SK-N-SH treated with all-trans-retinoic acid at 6 μM for 48 hours (cell line): ENCODE results near the gene PDC.
A peak's percentile ranks its signal among the peaks of the same experiment; 100 is the strongest.

Experiments used
- ATAC-seq: fragments of 200-7000 bp; cut with Tn5 transposase; 3 replicates; pipeline ENCODE4 v1.9.1; 2020; ENCODE audit warnings: mild to moderate bottlenecking, moderate library complexity
- ARNTL ChIP-seq: fragments of 450-650 bp; formaldehyde crosslinking; IDR thresholded peaks from 2 replicates; pipeline ENCODE4 v1.5.0; 2020; ENCODE audit warnings: low read depth, mild to moderate bottlenecking, moderate library complexity, borderline replicate concordance
- BACH2 ChIP-seq: fragments of 250-450 bp; sonication (Bioruptor Pico); IDR thresholded peaks from 2 replicates; pipeline ENCODE4 v1.9.0; 2021; ENCODE audit warnings: mild to moderate bottlenecking, borderline replicate concordance
- GLIS3 ChIP-seq: fragments of 250-450 bp; sonication (Bioruptor Pico); IDR thresholded peaks from 2 replicates; pipeline ENCODE4 v1.5.0; 2020; ENCODE audit warnings: mild to moderate bottlenecking, moderate library complexity
- ISL1 ChIP-seq: fragments of 250-450 bp; sonication (Bioruptor Pico); IDR thresholded peaks from 2 replicates; pipeline ENCODE4 v2.1.2; 2022; ENCODE audit warnings: mild to moderate bottlenecking, moderate library complexity
- OSR1 ChIP-seq: fragments of 250-450 bp; sonication (Bioruptor Pico); IDR thresholded peaks from 2 replicates; pipeline ENCODE4 v1.8.0; 2022; ENCODE audit warnings: moderate library complexity, mild to moderate bottlenecking, inconsistent platforms
- POU6F1 ChIP-seq: fragments of 250-450 bp; sonication (Bioruptor Pico); IDR thresholded peaks from 2 replicates; pipeline ENCODE4 v1.8.0; 2021; ENCODE audit warnings: low read depth, mild to moderate bottlenecking, moderate library complexity, borderline replicate concordance
- SNAI2 ChIP-seq: fragments of 250-450 bp; sonication (Bioruptor Pico); IDR thresholded peaks from 2 replicates; pipeline ENCODE4 v1.5.0; 2020; ENCODE audit warnings: mild to moderate bottlenecking, moderate library complexity
- TCF4 ChIP-seq: fragments of 250-450 bp; sonication (Bioruptor Pico); IDR thresholded peaks from 2 replicates; pipeline ENCODE4 v1.8.0; 2021; ENCODE audit warnings: mild to moderate bottlenecking, moderate library complexity, borderline replicate concordance
- TOX ChIP-seq: fragments of 250-450 bp; sonication (Bioruptor Pico); IDR thresholded peaks from 2 replicates; pipeline ENCODE4 v1.8.0; 2021; ENCODE audit warnings: mild to moderate bottlenecking, moderate library complexity, borderline replicate concordance
- ZFP3 ChIP-seq: fragments of 250-450 bp; sonication (Bioruptor Pico); IDR thresholded peaks from 2 replicates; pipeline ENCODE4 v1.5.0; 2020; ENCODE audit warnings: mild to moderate bottlenecking, moderate library complexity
- ZFP30 ChIP-seq: fragments of 450-650 bp; formaldehyde crosslinking; IDR thresholded peaks from 2 replicates; pipeline ENCODE4 v1.5.0; 2022; ENCODE audit warnings: mild to moderate bottlenecking, moderate library complexity
- ZNF70 ChIP-seq: fragments of 450-650 bp; formaldehyde crosslinking; IDR thresholded peaks from 2 replicates; pipeline ENCODE4 v1.5.0; 2020; ENCODE audit warnings: mild to moderate bottlenecking, moderate library complexity
- ZNF8 ChIP-seq: fragments of 450-650 bp; formaldehyde crosslinking; IDR thresholded peaks from 2 replicates; pipeline ENCODE4 v1.5.0; 2020; ENCODE audit warnings: mild to moderate bottlenecking, moderate library complexity
- TF ChIP-seq, protein P1 (sequence below): fragments of 250-450 bp; sonication (Bioruptor Pico); IDR thresholded peaks from 2 replicates; pipeline ENCODE4 v1.8.0; 2020; ENCODE audit warnings: mild to moderate bottlenecking, moderate library complexity, borderline replicate concordance
- TF ChIP-seq, protein P2 (sequence below): fragments of 250-450 bp; sonication (Bioruptor Pico); IDR thresholded peaks from 2 replicates; pipeline ENCODE4 v1.5.1; 2020; ENCODE audit warnings: low read depth, mild to moderate bottlenecking, moderate library complexity

PDC gene

DNA sequence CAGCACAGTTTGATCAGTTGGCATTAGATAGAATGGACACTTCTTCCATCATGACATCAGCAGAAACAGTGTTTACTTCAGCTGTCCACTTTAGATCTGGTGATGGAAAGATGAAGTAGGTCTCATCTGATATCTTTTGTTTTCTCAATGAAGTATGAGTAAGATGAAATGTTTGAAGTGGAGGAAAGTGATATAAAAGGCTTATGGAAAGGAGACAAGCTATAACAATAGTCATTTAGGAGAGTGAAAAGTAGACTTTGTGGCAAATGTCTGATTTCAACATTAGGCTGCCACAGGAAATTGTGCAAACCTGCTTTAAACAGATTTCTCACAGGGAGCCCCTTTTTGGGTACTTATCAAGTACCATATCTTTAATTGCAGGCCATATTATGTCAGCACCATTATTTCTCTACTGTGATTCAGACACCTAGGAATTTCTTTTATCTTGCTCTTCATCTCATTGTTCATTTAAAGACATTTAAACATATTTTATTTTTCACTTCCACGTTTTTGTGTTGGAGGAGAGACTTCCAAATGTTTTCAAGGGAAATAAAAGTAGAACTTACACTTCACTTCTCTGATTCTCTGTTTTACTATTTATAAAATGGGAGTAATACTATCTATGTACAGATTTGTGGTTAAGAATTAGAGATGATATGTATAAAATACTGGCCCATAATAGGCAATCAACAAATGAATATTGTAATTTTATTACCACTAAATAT, 18.1 kb downstream of the PDC start:
- peak; percentile 66 for ATAC-seq
- TF ChIP-seq ZFP30 (CRISPR knock-in tag) = peak; percentile 53; the same call in 1 of the 2 replicates
- no peak for TF ChIP-seq SNAI2
- TF ChIP-seq POU6F1 (CRISPR knock-in tag) = 0 out of 2 replicates have a peak, but pooled peaks have one; percentile 45
- TF ChIP-seq, all 23 proteins: peak for 2

- peak; percentile 42; the same call in 2 of the 3 replicates for ATAC-seq
Observed at GRCh38 chr1:186440584-186440983, 20.3 kb downstream of the PDC start.

DNA sequence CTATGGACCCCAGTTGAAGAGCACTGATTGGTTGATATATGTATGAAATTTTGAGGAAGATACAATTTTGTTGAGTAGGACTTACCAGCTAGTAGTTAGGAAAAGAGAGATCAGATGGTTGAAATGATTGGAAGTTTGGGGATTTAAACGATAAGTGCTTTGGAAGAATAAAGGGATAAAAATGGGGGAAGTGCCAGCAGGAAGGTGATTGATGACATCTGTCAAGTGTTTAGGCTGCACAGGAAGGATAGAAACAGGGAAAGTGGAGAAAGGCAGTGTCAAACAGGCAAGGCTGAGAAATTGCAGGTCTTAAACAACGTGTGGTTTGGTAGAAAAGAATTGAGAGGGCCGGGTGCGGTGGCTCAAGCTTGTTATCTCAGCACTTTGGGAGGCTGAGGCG, 22.3 kb downstream of the PDC start:
- TF ChIP-seq BACH2 (CRISPR knock-in tag) (no peak), ISL1 (CRISPR knock-in tag) (no peak), ZNF8 (CRISPR knock-in tag) (no peak), POU6F1 (CRISPR knock-in tag) (no peak)
- TF ChIP-seq, protein P1, sequence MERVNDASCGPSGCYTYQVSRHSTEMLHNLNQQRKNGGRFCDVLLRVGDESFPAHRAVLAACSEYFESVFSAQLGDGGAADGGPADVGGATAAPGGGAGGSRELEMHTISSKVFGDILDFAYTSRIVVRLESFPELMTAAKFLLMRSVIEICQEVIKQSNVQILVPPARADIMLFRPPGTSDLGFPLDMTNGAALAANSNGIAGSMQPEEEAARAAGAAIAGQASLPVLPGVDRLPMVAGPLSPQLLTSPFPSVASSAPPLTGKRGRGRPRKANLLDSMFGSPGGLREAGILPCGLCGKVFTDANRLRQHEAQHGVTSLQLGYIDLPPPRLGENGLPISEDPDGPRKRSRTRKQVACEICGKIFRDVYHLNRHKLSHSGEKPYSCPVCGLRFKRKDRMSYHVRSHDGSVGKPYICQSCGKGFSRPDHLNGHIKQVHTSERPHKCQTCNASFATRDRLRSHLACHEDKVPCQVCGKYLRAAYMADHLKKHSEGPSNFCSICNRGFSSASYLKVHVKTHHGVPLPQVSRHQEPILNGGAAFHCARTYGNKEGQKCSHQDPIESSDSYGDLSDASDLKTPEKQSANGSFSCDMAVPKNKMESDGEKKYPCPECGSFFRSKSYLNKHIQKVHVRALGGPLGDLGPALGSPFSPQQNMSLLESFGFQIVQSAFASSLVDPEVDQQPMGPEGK (CRISPR knock-in tag) = no peak
- TF ChIP-seq, protein P2, sequence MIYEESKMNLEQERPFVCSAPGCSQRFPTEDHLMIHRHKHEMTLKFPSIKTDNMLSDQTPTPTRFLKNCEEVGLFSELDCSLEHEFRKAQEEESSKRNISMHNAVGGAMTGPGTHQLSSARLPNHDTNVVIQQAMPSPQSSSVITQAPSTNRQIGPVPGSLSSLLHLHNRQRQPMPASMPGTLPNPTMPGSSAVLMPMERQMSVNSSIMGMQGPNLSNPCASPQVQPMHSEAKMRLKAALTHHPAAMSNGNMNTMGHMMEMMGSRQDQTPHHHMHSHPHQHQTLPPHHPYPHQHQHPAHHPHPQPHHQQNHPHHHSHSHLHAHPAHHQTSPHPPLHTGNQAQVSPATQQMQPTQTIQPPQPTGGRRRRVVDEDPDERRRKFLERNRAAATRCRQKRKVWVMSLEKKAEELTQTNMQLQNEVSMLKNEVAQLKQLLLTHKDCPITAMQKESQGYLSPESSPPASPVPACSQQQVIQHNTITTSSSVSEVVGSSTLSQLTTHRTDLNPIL = no peak
- ATAC-seq = no peak

More at GRCh38 chr1:186440584-186440983, 20.3 kb downstream of the PDC start:
- TF ChIP-seq, protein P1 (CRISPR knock-in tag) = no peak
- TF ChIP-seq TOX (CRISPR knock-in tag) = no peak
- TF ChIP-seq, protein P2 = no peak
- TF ChIP-seq ARNTL (CRISPR knock-in tag) = no peak
- TF ChIP-seq POU6F1 (CRISPR knock-in tag) = no peak
- no peak for TF ChIP-seq BACH2 (CRISPR knock-in tag)
- no peak for TF ChIP-seq ZFP3 (CRISPR knock-in tag)
- TF ChIP-seq GLIS3 = no peak
- no peak for TF ChIP-seq ZFP30 (CRISPR knock-in tag)
- TF ChIP-seq OSR1 (CRISPR knock-in tag) = no peak
- TF ChIP-seq TCF4 = no peak
- TF ChIP-seq ZNF8 (CRISPR knock-in tag) = no peak
- TF ChIP-seq ZNF70 = no peak
